ENCODE results near the gene ZBTB17. TPM values are rescaled to one million over a fixed set of nuclear protein-coding genes. Genes with fewer than 3 reads are reported as not detected.
A peak's percentile ranks its signal among the peaks of the same experiment; 100 is the strongest.

ZBTB17 gene
- total and polyA plus RNA-seq, 9 of the 15 experiments (the other 6 are each of a cell fraction or from before 2014, with no cell fraction given) = 1.1 to 53.4 (median 29.6) TPM

DNA sequence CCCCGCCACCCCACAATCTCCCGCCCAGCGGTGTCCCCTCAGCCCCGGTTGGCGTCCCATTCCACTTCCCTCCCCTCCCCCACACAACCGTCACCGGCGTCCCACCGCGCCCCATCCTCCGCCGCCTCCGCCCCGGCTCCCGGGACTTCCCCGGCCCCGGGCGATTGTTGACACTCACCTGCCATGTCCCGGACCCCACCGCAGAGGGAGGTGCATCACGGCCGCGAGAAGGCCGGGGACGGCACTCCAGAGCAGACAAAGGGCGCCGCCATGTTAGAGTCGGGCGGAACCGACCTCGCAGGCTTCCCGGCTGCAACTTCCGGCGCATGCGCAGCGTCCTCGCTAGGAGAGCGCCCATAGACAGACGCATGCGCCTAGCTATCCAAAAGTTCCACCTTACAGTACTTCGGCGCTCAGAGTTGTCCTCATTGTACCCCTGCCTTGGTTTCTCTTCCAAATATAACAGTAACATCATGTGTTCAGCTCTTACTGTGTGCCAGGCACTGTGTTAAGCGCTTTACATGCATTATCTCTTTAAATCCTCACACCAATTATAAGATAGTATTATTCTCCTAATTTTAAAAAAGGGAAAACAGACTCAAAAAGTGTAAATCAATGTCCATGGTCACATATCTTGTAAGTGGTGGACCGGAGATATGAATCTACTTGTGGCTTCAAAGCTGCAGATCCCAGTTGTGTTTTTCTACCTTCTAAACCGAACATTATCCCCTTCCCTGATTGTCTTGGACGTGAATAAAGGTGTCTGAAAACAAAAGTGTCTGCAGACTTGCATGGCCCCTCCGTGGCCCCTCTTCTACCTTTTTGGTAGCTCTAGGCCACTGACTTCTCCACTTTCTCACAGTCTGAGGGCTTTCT is at the start of gene ZBTB17 (continued):
- TF ChIP-seq, protein P1, sequence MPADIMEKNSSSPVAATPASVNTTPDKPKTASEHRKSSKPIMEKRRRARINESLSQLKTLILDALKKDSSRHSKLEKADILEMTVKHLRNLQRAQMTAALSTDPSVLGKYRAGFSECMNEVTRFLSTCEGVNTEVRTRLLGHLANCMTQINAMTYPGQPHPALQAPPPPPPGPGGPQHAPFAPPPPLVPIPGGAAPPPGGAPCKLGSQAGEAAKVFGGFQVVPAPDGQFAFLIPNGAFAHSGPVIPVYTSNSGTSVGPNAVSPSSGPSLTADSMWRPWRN (IDR thresholded peaks at IDR 0.05; ENCODE audit: low read depth) = no peak
- TF ChIP-seq RBM17 (IDR thresholded peaks at IDR 0.05; ENCODE audit: borderline replicate concordance, low read depth, low read length) = no peak
- peak; percentile 86 for TF ChIP-seq ETV1 (tag; conservative IDR thresholded peaks at IDR 0.05; ENCODE audit: low read depth)
- TF ChIP-seq ETV5 (CRISPR knock-in tag; IDR thresholded peaks at IDR 0.05; ENCODE audit: low read depth) = peak; percentile 47; the same call in 1 of the 2 replicates
- peak; percentile 73 for TF ChIP-seq TAF7 (tag; IDR thresholded peaks at IDR 0.05)
- no peak for TF ChIP-seq RFX5 (IDR thresholded peaks at IDR 0.05; ENCODE audit: low read depth, low read length)
- TF ChIP-seq PCBP1 (IDR thresholded peaks at IDR 0.05; ENCODE audit: low read depth, low read length, poor library complexity, severe bottlenecking) = peak; percentile 93
- TF ChIP-seq SRF (CRISPR knock-in tag; IDR thresholded peaks at IDR 0.05) = no peak
- TF ChIP-seq ASH1L (IDR thresholded peaks at IDR 0.05; ENCODE audit: borderline replicate concordance, low read depth, partially characterized antibody) = peak; percentile 9
- 0 out of 2 replicates have a peak, but pooled peaks have one; percentile 7 for TF ChIP-seq GATAD2B (IDR thresholded peaks at IDR 0.05; ENCODE audit: borderline replicate concordance)
- TF ChIP-seq PHF21A (IDR thresholded peaks at IDR 0.05; ENCODE audit: borderline replicate concordance, low read depth) = peak; percentile 82; the same call in 1 of the 2 replicates
- no peak; the same call in 1 of the 2 replicates for TF ChIP-seq ZNF12 (CRISPR knock-in tag; IDR thresholded peaks at IDR 0.05)
- TF ChIP-seq, protein P2, sequence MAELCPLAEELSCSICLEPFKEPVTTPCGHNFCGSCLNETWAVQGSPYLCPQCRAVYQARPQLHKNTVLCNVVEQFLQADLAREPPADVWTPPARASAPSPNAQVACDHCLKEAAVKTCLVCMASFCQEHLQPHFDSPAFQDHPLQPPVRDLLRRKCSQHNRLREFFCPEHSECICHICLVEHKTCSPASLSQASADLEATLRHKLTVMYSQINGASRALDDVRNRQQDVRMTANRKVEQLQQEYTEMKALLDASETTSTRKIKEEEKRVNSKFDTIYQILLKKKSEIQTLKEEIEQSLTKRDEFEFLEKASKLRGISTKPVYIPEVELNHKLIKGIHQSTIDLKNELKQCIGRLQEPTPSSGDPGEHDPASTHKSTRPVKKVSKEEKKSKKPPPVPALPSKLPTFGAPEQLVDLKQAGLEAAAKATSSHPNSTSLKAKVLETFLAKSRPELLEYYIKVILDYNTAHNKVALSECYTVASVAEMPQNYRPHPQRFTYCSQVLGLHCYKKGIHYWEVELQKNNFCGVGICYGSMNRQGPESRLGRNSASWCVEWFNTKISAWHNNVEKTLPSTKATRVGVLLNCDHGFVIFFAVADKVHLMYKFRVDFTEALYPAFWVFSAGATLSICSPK (IDR thresholded peaks at IDR 0.05; ENCODE audit: borderline replicate concordance) = no peak
- peak; percentile 92 for TF ChIP-seq SIN3B (IDR thresholded peaks at IDR 0.05; ENCODE audit: low read depth)
- TF ChIP-seq SLC30A9 (CRISPR knock-in tag; IDR thresholded peaks at IDR 0.05) = no peak
- TF ChIP-seq, protein P3, sequence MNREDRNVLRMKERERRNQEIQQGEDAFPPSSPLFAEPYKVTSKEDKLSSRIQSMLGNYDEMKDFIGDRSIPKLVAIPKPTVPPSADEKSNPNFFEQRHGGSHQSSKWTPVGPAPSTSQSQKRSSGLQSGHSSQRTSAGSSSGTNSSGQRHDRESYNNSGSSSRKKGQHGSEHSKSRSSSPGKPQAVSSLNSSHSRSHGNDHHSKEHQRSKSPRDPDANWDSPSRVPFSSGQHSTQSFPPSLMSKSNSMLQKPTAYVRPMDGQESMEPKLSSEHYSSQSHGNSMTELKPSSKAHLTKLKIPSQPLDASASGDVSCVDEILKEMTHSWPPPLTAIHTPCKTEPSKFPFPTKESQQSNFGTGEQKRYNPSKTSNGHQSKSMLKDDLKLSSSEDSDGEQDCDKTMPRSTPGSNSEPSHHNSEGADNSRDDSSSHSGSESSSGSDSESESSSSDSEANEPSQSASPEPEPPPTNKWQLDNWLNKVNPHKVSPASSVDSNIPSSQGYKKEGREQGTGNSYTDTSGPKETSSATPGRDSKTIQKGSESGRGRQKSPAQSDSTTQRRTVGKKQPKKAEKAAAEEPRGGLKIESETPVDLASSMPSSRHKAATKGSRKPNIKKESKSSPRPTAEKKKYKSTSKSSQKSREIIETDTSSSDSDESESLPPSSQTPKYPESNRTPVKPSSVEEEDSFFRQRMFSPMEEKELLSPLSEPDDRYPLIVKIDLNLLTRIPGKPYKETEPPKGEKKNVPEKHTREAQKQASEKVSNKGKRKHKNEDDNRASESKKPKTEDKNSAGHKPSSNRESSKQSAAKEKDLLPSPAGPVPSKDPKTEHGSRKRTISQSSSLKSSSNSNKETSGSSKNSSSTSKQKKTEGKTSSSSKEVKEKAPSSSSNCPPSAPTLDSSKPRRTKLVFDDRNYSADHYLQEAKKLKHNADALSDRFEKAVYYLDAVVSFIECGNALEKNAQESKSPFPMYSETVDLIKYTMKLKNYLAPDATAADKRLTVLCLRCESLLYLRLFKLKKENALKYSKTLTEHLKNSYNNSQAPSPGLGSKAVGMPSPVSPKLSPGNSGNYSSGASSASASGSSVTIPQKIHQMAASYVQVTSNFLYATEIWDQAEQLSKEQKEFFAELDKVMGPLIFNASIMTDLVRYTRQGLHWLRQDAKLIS (CRISPR knock-in tag; IDR thresholded peaks at IDR 0.05) = peak; percentile 86; the same call in 1 of the 2 replicates

Data from K562 (cell line).